HepG2 (cell line): ENCODE data around the gene CD7. TPM values are rescaled to one million over a fixed set of nuclear protein-coding genes. Genes with fewer than 3 reads are reported as not detected.

Experiments
- ATM ChIP-seq: fragments of 450-650 bp; IDR thresholded peaks from 2 replicates; pipeline ENCODE4 v1.7.1; 2017; ENCODE audit warnings: mild to moderate bottlenecking, borderline replicate concordance
- GATAD2A ChIP-seq: IDR thresholded peaks from 2 replicates; pipeline ENCODE4 v1.6.1; 2016
- IRF2 ChIP-seq: IDR thresholded peaks from 2 replicates; pipeline ENCODE4 v1.6.1; 2018; ENCODE audit warnings: missing genetic modification reagents, missing compliant biosample characterization
- KDM5B ChIP-seq: sonication (generic); formaldehyde crosslinking; IDR thresholded peaks from 2 replicates; pipeline ENCODE4 v1.4.0; 2020; ENCODE audit warnings: missing genetic modification reagents, mild to moderate bottlenecking, borderline replicate concordance
- MTF1 ChIP-seq: sonication (generic); formaldehyde crosslinking; IDR thresholded peaks from 2 replicates; pipeline ENCODE4 v1.5.0; 2020; ENCODE audit warnings: missing genetic modification reagents
- MZF1 ChIP-seq: sonication (generic); formaldehyde crosslinking; IDR thresholded peaks from 2 replicates; pipeline ENCODE4 v1.8.1; 2023; ENCODE audit warnings: mild to moderate bottlenecking, missing genetic modification reagents, borderline replicate concordance
- NFRKB ChIP-seq: fragments of 450-650 bp; IDR thresholded peaks from 2 replicates; pipeline ENCODE4 v1.6.1; 2017
- PRPF4 ChIP-seq: fragments of 200-400 bp; formaldehyde crosslinking; IDR thresholded peaks from 2 replicates; pipeline ENCODE4 v1.6.1; 2016; ENCODE audit warnings: low read length, low read depth; ENCODE audit not compliant: poor library complexity, severe bottlenecking
- RBM22 ChIP-seq: fragments of 200-400 bp; formaldehyde crosslinking; optimal IDR thresholded peaks from 2 replicates; pipeline ENCODE3; 2017; ENCODE audit warnings: mild to moderate bottlenecking, low read length, moderate library complexity
- RBM39 ChIP-seq: fragments of 200-400 bp; formaldehyde crosslinking; IDR thresholded peaks from one replicate; pipeline ENCODE4 v1.6.1; 2018; ENCODE audit warnings: antibody characterized with exemption, mild to moderate bottlenecking, low read depth, low read length; ENCODE audit not compliant: poor library complexity, severe bottlenecking
- RNF2 ChIP-seq: fragments of 450-650 bp; conservative IDR thresholded peaks from 2 replicates; pipeline ENCODE4 v1.6.1; 2016; ENCODE audit warnings: low read depth
- SOX6 ChIP-seq, 2 experiments: fragments of 450-650 bp in 1 of 2; sonication (generic) in 1 of 2; formaldehyde crosslinking in 1 of 2; IDR thresholded peaks; 2 replicates each; pipeline versions ENCODE4 v1.4.0 to v1.6.1; 2017 to 2020; ENCODE audit warnings: antibody characterized with exemption in 1 of 2, mild to moderate bottlenecking in 1 of 2, missing genetic modification reagents in 1 of 2
- SUZ12 ChIP-seq: fragments of 150-350 bp; IDR thresholded peaks from 2 replicates; pipeline ENCODE4 v1.6.1; 2014; ENCODE audit warnings: low read depth, low read length
- YEATS2 ChIP-seq: sonication (generic); formaldehyde crosslinking; IDR thresholded peaks from 2 replicates; pipeline ENCODE4 v1.4.0; 2020; ENCODE audit warnings: missing genetic modification reagents, borderline replicate concordance
- ZNF432 ChIP-seq: sonication (generic); formaldehyde crosslinking; IDR thresholded peaks from 2 replicates; pipeline ENCODE4 v1.5.0; 2020; ENCODE audit warnings: missing genetic modification reagents, mild to moderate bottlenecking, borderline replicate concordance
- ZNF441 ChIP-seq: sonication (generic); formaldehyde crosslinking; IDR thresholded peaks from 2 replicates; pipeline ENCODE4 v1.7.0; 2021; ENCODE audit warnings: missing genetic modification reagents, borderline replicate concordance
- ZNF468 ChIP-seq: sonication (generic); formaldehyde crosslinking; IDR thresholded peaks from 2 replicates; pipeline ENCODE4 v1.8.0; 2022; ENCODE audit warnings: mild to moderate bottlenecking, moderate library complexity, missing genetic modification reagents
- ZNF782 ChIP-seq: sonication (generic); formaldehyde crosslinking; IDR thresholded peaks from 2 replicates; pipeline ENCODE4 v1.4.0; 2020; ENCODE audit warnings: missing genetic modification reagents, mild to moderate bottlenecking, borderline replicate concordance
- ZNF891 ChIP-seq: sonication (generic); formaldehyde crosslinking; IDR thresholded peaks from 2 replicates; pipeline ENCODE4 v1.5.0; 2020; ENCODE audit warnings: mild to moderate bottlenecking, missing genetic modification reagents
- polyA plus RNA-seq, 8 experiments: library from polyadenylated mRNA; depleted of rRNA in 3 of 8; stranded (reverse) in 7 of 8; unstranded in 1 of 8; fragments of >200 nt; fragmentation: Illumina TruSeq in 4 of 8; extraction: Trizol in 4 of 8; gene quantifications; 2 replicates each; pipeline versions ENCODE4 v1.2.1 to v1.2.3, GENCODE V29; 2011 to 2016; ENCODE audit warnings: low read depth in 4 of 8, missing spikeins in 1 of 8, mixed read lengths in 1 of 8; ENCODE audit not compliant: insufficient read depth in 1 of 8
- total RNA-seq, 5 experiments: library from RNA; depleted of rRNA; stranded (reverse); fragments of >200 nt; fragmentation: Illumina TruSeq; extraction: Trizol; gene quantifications; 2 replicates each; pipeline ENCODE4 v1.2.3, GENCODE V29; 2016; ENCODE audit warnings: low read depth in 1 of 5
- TF ChIP-seq, protein P1 (sequence below): sonication (generic); formaldehyde crosslinking; conservative IDR thresholded peaks from 2 replicates; pipeline ENCODE4 v1.8.0; 2022; ENCODE audit warnings: missing genetic modification reagents
- TF ChIP-seq, protein P2 (sequence below): sonication (generic); formaldehyde crosslinking; conservative IDR thresholded peaks from 2 replicates; pipeline ENCODE4 v1.8.1; 2023; ENCODE audit warnings: missing genetic modification reagents
- TF ChIP-seq, protein P3 (sequence below): sonication (generic); formaldehyde crosslinking; IDR thresholded peaks from 2 replicates; pipeline ENCODE4 v1.8.1; 2023; ENCODE audit warnings: missing genetic modification reagents, mild to moderate bottlenecking, borderline replicate concordance
- TF ChIP-seq, protein P4 (sequence below), 2 experiments: IDR thresholded peaks; 2 replicates each; pipeline ENCODE4 v1.6.1; 2011 to 2012; ENCODE audit warnings: low read length in 2 of 2, borderline replicate concordance in 1 of 2, low read depth in 1 of 2, mild to moderate bottlenecking in 1 of 2, moderate library complexity in 1 of 2

The CD7 gene
- total and polyA plus RNA-seq, 2 of the 13 experiments (the other 11 are each of a cell fraction or from before 2014, with no cell fraction given) = 67.6 to 76.4 TPM

DNA sequence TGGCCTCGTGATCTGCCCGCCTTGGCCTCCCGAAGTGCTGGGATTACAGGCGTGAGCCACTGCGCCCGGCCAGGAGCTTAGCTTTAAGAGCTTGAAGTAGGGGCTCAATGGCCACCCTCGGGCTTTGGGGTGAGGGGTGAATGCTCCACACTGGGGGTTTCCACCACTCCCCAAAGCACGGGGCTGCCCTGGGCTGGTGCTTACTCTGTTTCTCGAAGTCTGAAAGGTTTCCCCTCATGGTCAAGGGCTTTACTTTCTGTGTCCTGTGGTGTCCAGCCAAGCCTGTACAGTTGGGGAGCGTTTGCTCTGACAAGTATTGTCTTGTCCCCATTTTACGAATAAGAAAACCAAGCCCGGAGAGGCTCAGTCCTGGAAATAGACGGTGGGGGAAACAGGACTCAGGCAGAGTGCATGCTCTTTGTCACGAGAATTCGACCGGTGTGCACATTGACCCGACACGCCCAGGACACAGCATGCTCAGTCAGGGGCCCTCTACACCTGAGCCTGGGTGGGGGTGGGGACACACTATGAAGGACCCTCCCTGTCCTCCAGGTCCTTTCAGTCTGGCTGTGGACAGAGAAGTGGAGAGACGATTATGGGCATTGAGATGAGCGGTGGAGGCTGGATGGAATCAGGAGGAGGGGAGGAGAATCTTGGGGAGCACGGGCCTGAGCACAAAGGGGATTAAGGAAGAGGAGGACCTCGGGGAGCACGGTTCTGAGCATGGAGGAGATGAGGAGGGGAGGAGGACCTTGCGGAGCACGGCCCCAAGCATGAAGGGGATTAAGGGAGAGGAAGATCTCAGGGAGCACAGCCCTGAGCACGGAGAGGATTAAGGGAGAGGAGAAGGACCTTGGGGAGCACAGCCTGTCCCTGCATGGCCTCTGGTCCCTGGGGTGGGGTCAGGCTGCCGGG is 7.5 kb downstream of the CD7 start (continued):
- TF ChIP-seq ZNF782 (CRISPR knock-in tag) (no peak), GATAD2A (peak; percentile 73), ZNF441 (peak; percentile 21; the same call in 1 of the 2 replicates), PRPF4 (no peak), ZNF891 (CRISPR knock-in tag) (no peak), SOX6 (IDR thresholded peaks at IDR 0.05) (no peak), SOX6 (CRISPR knock-in tag; IDR thresholded peaks at IDR 0.05) (peak; percentile 50; the same call in 1 of the 2 replicates), NFRKB (no peak), RBM39 (no peak), ZNF468 (CRISPR knock-in tag) (no peak), RBM22 (no peak), YEATS2 (CRISPR knock-in tag) (peak; percentile 65; the same call in 1 of the 2 replicates), MTF1 (CRISPR knock-in tag) (no peak), ZNF432 (CRISPR knock-in tag) (no peak), ATM (no peak), MZF1 (peak; percentile 48; the same call in 1 of the 2 replicates), KDM5B (CRISPR knock-in tag) (peak; percentile 30; the same call in 1 of the 2 replicates), SUZ12 (no peak), RNF2 (no peak), IRF2 (CRISPR knock-in tag) (no peak)
- TF ChIP-seq, protein P1, sequence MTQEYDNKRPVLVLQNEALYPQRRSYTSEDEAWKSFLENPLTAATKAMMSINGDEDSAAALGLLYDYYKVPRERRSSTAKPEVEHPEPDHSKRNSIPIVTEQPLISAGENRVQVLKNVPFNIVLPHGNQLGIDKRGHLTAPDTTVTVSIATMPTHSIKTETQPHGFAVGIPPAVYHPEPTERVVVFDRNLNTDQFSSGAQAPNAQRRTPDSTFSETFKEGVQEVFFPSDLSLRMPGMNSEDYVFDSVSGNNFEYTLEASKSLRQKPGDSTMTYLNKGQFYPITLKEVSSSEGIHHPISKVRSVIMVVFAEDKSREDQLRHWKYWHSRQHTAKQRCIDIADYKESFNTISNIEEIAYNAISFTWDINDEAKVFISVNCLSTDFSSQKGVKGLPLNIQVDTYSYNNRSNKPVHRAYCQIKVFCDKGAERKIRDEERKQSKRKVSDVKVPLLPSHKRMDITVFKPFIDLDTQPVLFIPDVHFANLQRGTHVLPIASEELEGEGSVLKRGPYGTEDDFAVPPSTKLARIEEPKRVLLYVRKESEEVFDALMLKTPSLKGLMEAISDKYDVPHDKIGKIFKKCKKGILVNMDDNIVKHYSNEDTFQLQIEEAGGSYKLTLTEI = no peak
- TF ChIP-seq, protein P2, sequence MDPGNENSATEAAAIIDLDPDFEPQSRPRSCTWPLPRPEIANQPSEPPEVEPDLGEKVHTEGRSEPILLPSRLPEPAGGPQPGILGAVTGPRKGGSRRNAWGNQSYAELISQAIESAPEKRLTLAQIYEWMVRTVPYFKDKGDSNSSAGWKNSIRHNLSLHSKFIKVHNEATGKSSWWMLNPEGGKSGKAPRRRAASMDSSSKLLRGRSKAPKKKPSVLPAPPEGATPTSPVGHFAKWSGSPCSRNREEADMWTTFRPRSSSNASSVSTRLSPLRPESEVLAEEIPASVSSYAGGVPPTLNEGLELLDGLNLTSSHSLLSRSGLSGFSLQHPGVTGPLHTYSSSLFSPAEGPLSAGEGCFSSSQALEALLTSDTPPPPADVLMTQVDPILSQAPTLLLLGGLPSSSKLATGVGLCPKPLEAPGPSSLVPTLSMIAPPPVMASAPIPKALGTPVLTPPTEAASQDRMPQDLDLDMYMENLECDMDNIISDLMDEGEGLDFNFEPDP = no peak
- TF ChIP-seq, protein P3, sequence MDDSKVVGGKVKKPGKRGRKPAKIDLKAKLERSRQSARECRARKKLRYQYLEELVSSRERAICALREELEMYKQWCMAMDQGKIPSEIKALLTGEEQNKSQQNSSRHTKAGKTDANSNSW (CRISPR knock-in tag) = no peak
- TF ChIP-seq, protein P4, sequence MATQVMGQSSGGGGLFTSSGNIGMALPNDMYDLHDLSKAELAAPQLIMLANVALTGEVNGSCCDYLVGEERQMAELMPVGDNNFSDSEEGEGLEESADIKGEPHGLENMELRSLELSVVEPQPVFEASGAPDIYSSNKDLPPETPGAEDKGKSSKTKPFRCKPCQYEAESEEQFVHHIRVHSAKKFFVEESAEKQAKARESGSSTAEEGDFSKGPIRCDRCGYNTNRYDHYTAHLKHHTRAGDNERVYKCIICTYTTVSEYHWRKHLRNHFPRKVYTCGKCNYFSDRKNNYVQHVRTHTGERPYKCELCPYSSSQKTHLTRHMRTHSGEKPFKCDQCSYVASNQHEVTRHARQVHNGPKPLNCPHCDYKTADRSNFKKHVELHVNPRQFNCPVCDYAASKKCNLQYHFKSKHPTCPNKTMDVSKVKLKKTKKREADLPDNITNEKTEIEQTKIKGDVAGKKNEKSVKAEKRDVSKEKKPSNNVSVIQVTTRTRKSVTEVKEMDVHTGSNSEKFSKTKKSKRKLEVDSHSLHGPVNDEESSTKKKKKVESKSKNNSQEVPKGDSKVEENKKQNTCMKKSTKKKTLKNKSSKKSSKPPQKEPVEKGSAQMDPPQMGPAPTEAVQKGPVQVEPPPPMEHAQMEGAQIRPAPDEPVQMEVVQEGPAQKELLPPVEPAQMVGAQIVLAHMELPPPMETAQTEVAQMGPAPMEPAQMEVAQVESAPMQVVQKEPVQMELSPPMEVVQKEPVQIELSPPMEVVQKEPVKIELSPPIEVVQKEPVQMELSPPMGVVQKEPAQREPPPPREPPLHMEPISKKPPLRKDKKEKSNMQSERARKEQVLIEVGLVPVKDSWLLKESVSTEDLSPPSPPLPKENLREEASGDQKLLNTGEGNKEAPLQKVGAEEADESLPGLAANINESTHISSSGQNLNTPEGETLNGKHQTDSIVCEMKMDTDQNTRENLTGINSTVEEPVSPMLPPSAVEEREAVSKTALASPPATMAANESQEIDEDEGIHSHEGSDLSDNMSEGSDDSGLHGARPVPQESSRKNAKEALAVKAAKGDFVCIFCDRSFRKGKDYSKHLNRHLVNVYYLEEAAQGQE (IDR thresholded peaks at IDR 0.05; ENCODE audit: borderline replicate concordance in 1 of 2, low read depth in 1 of 2, low read length in 2 of 2) = no peak
